Measurements from ENCODE around the gene METRN.
"Not testable (repeated sequence)": the region's sequence is repeated elsewhere in the genome, so short reads cannot be mapped to it uniquely, and the experiment has no call there.

The METRN gene

DNA sequence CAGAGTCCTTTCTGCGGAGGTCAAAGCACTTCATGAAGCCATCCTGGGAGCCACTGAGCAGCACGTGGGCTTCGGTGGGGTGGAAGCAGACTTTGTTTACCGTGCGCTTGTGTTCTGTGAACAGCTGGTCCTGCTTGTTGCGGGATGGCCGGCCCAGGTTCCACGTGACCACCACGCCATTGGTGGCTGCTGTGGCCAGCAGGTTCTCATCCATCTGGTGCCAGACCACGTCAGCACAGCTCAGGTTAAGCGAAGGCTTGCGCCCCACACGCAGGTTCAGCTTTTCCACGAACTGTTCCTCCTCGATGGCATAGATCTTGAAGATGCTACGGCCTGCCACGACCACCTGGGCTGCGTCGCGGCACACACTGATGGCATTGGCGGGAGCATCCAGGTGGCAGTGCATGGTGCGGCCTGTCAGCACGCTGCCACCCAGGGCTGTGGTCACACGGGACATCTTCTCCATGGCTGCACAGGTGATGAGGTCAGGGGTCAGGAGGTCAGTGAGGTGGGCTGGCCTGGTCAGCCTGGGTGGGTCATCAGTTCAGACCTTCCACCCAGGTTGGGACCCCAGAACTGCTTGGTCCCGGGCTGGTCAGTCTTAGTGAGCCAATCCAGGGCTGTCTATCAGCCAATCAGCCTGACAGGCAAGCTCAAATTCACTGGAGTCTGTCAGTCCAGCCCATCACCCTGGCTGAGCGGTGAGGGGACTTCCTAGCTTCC, 25.6 kb upstream of the METRN start:
- H3K27me3 Mint-ChIP-seq (ENCODE audit: low read depth, poor library complexity) = peaks cover 38% of the 10 kb centered on the region
- H3K27ac Mint-ChIP-seq = no peak overlapping the region
- H3K4me3 Mint-ChIP-seq = peak overlapping the region; percentile 92
- H3K9me3 Mint-ChIP-seq = peaks cover 3% of the 10 kb centered on the region
- peaks cover 30% of the 10 kb centered on the region for H3K4me1 Mint-ChIP-seq
- no peak for DNase-seq
- peaks cover 8% of the 10 kb centered on the region for H3K36me3 Mint-ChIP-seq (ENCODE audit: low read depth)
- TF ChIP-seq, protein P1, sequence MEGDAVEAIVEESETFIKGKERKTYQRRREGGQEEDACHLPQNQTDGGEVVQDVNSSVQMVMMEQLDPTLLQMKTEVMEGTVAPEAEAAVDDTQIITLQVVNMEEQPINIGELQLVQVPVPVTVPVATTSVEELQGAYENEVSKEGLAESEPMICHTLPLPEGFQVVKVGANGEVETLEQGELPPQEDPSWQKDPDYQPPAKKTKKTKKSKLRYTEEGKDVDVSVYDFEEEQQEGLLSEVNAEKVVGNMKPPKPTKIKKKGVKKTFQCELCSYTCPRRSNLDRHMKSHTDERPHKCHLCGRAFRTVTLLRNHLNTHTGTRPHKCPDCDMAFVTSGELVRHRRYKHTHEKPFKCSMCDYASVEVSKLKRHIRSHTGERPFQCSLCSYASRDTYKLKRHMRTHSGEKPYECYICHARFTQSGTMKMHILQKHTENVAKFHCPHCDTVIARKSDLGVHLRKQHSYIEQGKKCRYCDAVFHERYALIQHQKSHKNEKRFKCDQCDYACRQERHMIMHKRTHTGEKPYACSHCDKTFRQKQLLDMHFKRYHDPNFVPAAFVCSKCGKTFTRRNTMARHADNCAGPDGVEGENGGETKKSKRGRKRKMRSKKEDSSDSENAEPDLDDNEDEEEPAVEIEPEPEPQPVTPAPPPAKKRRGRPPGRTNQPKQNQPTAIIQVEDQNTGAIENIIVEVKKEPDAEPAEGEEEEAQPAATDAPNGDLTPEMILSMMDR (IDR thresholded peaks at IDR 0.05) = no peak

DNA sequence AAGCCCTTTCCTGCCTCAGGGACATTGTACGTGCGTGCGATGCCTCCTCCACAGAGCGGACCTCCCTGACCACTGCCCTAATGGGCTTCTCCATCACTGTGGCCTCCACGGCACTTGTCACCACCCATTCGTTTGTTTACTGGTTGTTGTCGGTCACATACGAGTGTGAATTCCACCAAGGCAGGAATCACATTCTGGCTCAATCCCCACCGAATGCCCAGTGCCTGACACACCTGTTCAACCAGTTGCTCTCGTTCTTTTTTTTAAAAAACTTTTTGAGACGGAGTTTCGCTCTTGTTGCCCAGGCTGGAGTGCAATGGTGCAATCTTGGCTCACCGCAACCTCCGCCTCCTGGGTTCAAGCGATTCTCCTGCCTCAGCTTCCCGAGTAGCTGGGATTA, 23.7 kb upstream of the METRN start:
- Mint-ChIP-seq H3K4me3 (peak overlapping the region; percentile 92), H3K27me3 (ENCODE audit: low read depth, poor library complexity) (peaks cover 55% of the 10 kb centered on the region), H3K4me1 (peaks cover 24% of the 10 kb centered on the region)
- H3K9me3 Mint-ChIP-seq; DNase-seq; H3K27ac Mint-ChIP-seq; H3K36me3 Mint-ChIP-seq (ENCODE audit: low read depth): not testable (repeated sequence)

DNA sequence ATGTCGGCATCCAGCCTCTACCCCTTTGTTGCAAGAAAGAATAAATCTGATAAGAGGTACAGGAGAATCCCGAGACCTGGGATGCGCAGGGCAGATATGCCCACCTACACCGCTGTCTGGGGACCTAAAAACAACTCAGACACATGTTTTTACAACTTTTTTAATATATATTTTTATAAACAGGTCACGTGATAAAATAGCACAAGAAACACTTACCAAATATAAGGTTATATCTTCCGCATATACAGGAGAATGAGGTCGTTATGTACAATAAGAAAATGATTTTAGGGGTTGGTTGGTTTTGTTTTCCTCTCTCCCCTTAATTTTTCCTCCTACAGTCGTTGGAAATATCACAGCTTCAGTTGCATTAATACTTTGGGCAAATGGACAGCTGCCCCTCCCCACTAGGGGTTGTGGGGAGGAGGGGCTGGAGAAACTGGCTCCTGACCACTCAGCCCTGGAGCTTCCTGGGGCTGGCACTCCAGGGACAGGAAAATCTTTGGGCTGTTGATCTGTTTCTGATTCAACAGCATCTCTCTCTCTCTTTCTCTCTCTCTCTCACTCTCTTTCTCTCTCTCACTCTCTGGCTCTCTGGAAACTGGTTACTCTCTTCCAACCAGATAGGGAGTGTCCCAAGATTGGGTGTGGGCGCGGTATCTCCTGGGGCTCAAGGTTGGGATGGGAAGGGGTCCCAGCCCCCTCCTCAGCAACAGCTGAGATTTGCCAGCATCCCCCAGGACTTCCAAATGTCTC, 22.4 kb upstream of the METRN start:
- Mint-ChIP-seq H3K9me3 (peaks cover 3% of the 10 kb centered on the region), H3K27ac (no peak overlapping the region), H3K4me3 (peak overlapping the region; percentile 92), H3K36me3 (ENCODE audit: low read depth) (no peaks in the 10 kb centered on the region), H3K4me1 (peaks cover 24% of the 10 kb centered on the region), H3K27me3 (ENCODE audit: low read depth, poor library complexity) (peaks cover 68% of the 10 kb centered on the region)
- TF ChIP-seq, protein P1 (IDR thresholded peaks at IDR 0.05) = no peak
- DNase-seq = no peak

DNA sequence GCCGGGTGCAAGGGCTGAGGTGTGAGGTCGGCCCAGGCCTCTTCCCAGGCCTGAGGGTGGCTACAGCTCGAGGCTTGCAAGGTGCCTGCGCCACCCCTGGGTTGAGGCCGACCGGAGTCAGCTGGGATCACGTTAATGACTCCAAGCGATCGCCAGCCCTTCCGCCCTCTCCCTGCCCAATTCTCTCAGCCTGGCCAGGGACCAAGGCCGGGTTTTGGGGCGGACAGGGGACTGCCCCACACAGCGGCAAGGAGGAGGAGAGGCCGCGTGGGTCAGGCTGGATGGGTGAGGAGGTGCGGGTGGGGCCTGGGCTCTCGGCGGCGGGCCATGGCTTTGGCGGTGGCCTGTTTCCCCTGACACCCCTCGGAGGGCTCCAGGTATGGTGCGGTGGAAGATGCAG, 21.6 kb upstream of the METRN start:
- Mint-ChIP-seq H3K36me3 (ENCODE audit: low read depth) (no peaks in the 10 kb centered on the region), H3K4me1 (peaks cover 24% of the 10 kb centered on the region), H3K9me3 (peaks cover 3% of the 10 kb centered on the region), H3K4me3 (no peak overlapping the region), H3K27me3 (ENCODE audit: low read depth, poor library complexity) (peaks cover 76% of the 10 kb centered on the region), H3K27ac (no peak overlapping the region)
- TF ChIP-seq, protein P1 (IDR thresholded peaks at IDR 0.05) = no peak
- DNase-seq = no peak

DNA sequence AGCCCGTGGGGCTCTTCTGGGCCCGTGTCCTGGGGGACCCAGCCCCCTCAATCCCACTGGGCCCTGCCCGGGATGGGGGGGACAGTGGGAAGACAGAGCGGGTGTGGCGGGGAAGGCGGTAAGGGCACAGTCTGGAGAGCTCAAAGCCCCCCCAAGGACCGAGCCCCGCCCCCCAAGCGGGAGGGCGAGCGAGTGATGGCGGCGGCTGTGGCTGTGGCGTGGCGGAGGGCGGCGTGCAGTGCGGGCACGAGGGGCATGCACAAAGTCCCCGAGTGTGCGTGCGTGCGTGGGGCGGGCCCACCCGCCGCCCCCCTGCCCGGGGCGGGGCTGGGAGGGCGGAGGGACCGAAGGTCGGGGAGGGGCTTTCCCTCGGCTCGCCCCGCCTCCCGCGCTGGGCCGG, 21.2 kb upstream of the METRN start:
- Mint-ChIP-seq H3K27ac (no peak overlapping the region), H3K9me3 (peaks cover 3% of the 10 kb centered on the region), H3K4me1 (peaks cover 22% of the 10 kb centered on the region), H3K36me3 (ENCODE audit: low read depth) (no peaks in the 10 kb centered on the region), H3K27me3 (ENCODE audit: low read depth, poor library complexity) (peaks cover 80% of the 10 kb centered on the region), H3K4me3 (no peak overlapping the region)
- no peak for DNase-seq
- TF ChIP-seq, protein P1 (IDR thresholded peaks at IDR 0.05) = no peak

DNA sequence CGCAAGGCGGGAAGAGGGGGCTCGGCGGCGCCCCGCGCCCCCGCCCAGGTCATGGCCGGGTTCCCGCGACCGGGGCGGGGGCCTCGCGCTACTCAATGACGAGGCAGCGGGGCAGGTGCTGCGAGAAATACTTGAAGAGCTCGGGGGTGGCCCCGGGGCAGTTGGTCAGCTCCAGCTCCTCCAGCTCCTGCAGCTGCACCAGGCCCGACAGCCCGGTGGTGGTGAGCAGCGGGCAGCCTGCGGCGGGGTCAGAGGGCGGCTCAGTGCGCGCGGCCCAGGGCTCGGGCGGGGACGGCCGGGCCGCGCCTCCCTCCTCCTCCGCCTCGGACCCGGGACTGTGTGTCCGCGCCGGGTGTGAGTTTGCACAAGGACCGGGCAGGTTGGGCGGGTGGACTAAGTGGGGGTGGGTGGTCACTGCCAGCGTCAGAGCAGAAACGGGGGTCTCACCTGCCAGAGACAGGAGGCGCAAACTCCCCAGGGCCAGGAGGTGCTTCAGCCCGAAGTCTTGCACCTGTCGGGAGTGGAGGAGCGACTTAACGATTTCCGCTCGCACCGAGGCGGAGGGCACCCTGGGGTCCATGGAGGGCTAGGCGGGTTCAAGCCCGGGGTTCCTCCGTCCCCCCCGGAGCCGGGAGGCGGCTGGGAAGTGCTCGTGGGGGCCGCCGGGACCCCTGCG, 20.6 kb upstream of the METRN start:
- Mint-ChIP-seq H3K27me3 (ENCODE audit: low read depth, poor library complexity) (peaks cover 86% of the 10 kb centered on the region), H3K4me1 (peaks cover 17% of the 10 kb centered on the region), H3K9me3 (peaks cover 3% of the 10 kb centered on the region), H3K27ac (no peak overlapping the region), H3K36me3 (ENCODE audit: low read depth) (no peaks in the 10 kb centered on the region), H3K4me3 (no peak overlapping the region)
- peak; percentile 49 for DNase-seq
- TF ChIP-seq, protein P1 (IDR thresholded peaks at IDR 0.05) = no peak
